HG03432 (cell line): ENCODE data around the gene ALG3.

Source experiments
- ATAC-seq: cut with Tn5 transposase; IDR thresholded peaks from one replicate; pipeline ENCODE4 v1.9.1; 2021; ENCODE audit warnings: mild to moderate bottlenecking, moderate library complexity; ENCODE audit not compliant: unreplicated experiment

ALG3 gene

GRCh38 chr3:184200825-184201224 lies 47.9 kb downstream of the ALG3 start:
- no peak for ATAC-seq

GRCh38 chr3:184198509-184198908 lies 50.3 kb downstream of the ALG3 start:
- ATAC-seq = no peak

GRCh38 chr3:184196536-184196935 lies 52.2 kb downstream of the ALG3 start:
- ATAC-seq = no peak

GRCh38 chr3:184193991-184194539 lies 54.7 kb downstream of the ALG3 start:
- no peak for ATAC-seq

GRCh38 chr3:184192889-184193288 lies 55.9 kb downstream of the ALG3 start:
- ATAC-seq = no peak
